K562 (cell line): ENCODE measurements around the gene ZNRF1. TPM values are rescaled to one million over a fixed set of nuclear protein-coding genes. Genes with fewer than 3 reads are reported as not detected.

Source experiments
- ATAC-seq: fragments of 200-7000 bp; cut with Tn5 transposase; 3 replicates; pipeline ENCODE4 v1.9.1; 2020; ENCODE audit warnings: moderate library complexity
- BruUV-seq: library from RNA; stranded (reverse); fragments of 400-500 nt; replicated peaks from 2 replicates; lab custom pipeline; 2021; lab: Mats Ljungman, UMichigan
- CTCF ChIA-PET: fragments of 300-600 bp; formaldehyde crosslinking; extraction: SDS; loops from one replicate; lab custom pipeline; 2021; ENCODE audit warnings: low intra/inter-chr PET ratio; lab: Yijun Ruan, JAX
- POLR2A ChIA-PET: fragments of 300-600, 350-650 bp; sonication (Branson Sonifier 250); formaldehyde crosslinking; extraction: SDS; loops from one replicate; lab custom pipeline; 2021; ENCODE audit warnings: antibody characterized with exemption, inconsistent platforms; lab: Yijun Ruan, JAX
- DNase-seq, 4 experiments: peaks; one replicate each; pipeline versions ENCODE4 v3.0.0 to v3.0.0-alpha.2; 2011 to 2018; ENCODE audit warnings: low spot score in 3 of 4, mixed read lengths in 3 of 4; ENCODE audit errors: extremely low read depth in 1 of 4
- FAIRE-seq: peaks from 2 replicates; lab custom pipeline; 2011; peaks lifted over from hg19 to GRCh38; lab: Jason Lieb, UNC
- H2AFZ ChIP-seq: 2 replicates; pipeline ENCODE4 v1.6.0; 2011; ENCODE audit warnings: low read depth, low read length, control low read depth, inconsistent platforms
- H3K27ac ChIP-seq: fragments of 200-600 bp; 3 replicates; pipeline ENCODE4 v1.8.0; 2011; ENCODE audit warnings: low read depth, mild to moderate bottlenecking, control low read depth, inconsistent platforms, low read length, moderate library complexity, mixed read lengths; ENCODE audit errors: extremely low read depth
- H3K27me3 ChIP-seq, 2 experiments: fragments of 300-600 bp in 1 of 2; 2 replicates in 1 of 2; 3 replicates in 1 of 2; pipeline versions ENCODE4 v1.6.0 to v1.8.0; 2011; ENCODE audit warnings: inconsistent platforms in 2 of 2, low read length in 2 of 2, mild to moderate bottlenecking in 1 of 2, mixed read lengths in 1 of 2, moderate library complexity in 1 of 2; ENCODE audit not compliant: control insufficient read depth in 2 of 2, insufficient read depth in 2 of 2
- H3K36me3 ChIP-seq: fragments of 300-600 bp; 3 replicates; pipeline ENCODE4 v1.8.0; 2011; ENCODE audit warnings: mild to moderate bottlenecking, low read length, inconsistent platforms; ENCODE audit not compliant: control insufficient read depth, insufficient read depth
- H3K4me1 ChIP-seq, 2 experiments: fragments of 200-600 bp in 1 of 2; replicated peaks in 1 of 2; 2 replicates in 1 of 2; 3 replicates in 1 of 2; pipeline versions ENCODE4 v1.5.1 to v1.8.0; 2011; ENCODE audit warnings: inconsistent platforms in 2 of 2, low read length in 2 of 2, mild to moderate bottlenecking in 1 of 2, mixed read lengths in 1 of 2, moderate library complexity in 1 of 2; ENCODE audit not compliant: control insufficient read depth in 2 of 2, insufficient read depth in 2 of 2
- H3K4me2 ChIP-seq: 2 replicates; pipeline ENCODE4 v1.6.1; 2011; ENCODE audit warnings: low read length, control low read depth, inconsistent platforms, mixed read lengths; ENCODE audit not compliant: insufficient read depth
- H3K4me3 ChIP-seq: fragments of 200-600 bp; sonication (generic), shearing (Covaris generic); 2 replicates; pipeline ENCODE4 v1.5.1; 2016; ENCODE audit warnings: control low read depth, inconsistent platforms
- H3K79me2 ChIP-seq: fragments of 200-600 bp; 3 replicates; pipeline ENCODE4 v1.8.0; 2011; ENCODE audit warnings: low read length, inconsistent platforms; ENCODE audit not compliant: control insufficient read depth, insufficient read depth
- H3K9ac ChIP-seq, 2 experiments: 2 replicates each; pipeline versions ENCODE4 v1.6.0 to v1.6.1; 2011; ENCODE audit warnings: low read depth in 2 of 2, low read length in 2 of 2, control low read depth in 1 of 2, inconsistent platforms in 1 of 2, mild to moderate bottlenecking in 1 of 2, mixed read lengths in 1 of 2; ENCODE audit not compliant: insufficient read depth in 1 of 2
- H3K9me1 ChIP-seq: one replicate; pipeline ENCODE4 v1.6.0; 2011; ENCODE audit warnings: inconsistent platforms, mild to moderate bottlenecking, low read length, moderate library complexity; ENCODE audit not compliant: control insufficient read depth, insufficient read depth
- H3K9me3 ChIP-seq: replicated peaks from 2 replicates; pipeline ENCODE4 v1.5.1; 2011; ENCODE audit warnings: low read depth, low read length, inconsistent platforms; ENCODE audit not compliant: control insufficient read depth, insufficient read depth
- H4K20me1 ChIP-seq: replicated peaks from 2 replicates; pipeline ENCODE4 v1.6.1; 2011; ENCODE audit warnings: low read length, inconsistent platforms, mixed read lengths; ENCODE audit not compliant: control insufficient read depth, insufficient read depth
- ATF6 ChIP-seq: sonication (generic); formaldehyde crosslinking; IDR thresholded peaks from 2 replicates; pipeline ENCODE4 v1.4.0; 2020; ENCODE audit warnings: mild to moderate bottlenecking, missing genetic modification reagents
- CXXC5 ChIP-seq: fragments of 250-450 bp; sonication (Bioruptor Pico); IDR thresholded peaks from 2 replicates; pipeline ENCODE4 v1.8.0; 2022; ENCODE audit warnings: inconsistent platforms, mild to moderate bottlenecking, moderate library complexity
- HEY1 ChIP-seq: fragments of 250-450 bp; sonication (Bioruptor Pico); IDR thresholded peaks from 2 replicates; pipeline ENCODE4 v1.5.0; 2020; ENCODE audit warnings: mild to moderate bottlenecking, moderate library complexity, borderline replicate concordance
- MLLT1 ChIP-seq, 2 experiments: fragments of 450-650 bp; IDR thresholded peaks; 2 replicates each; pipeline ENCODE4 v1.6.1; 2016
- NR3C1 ChIP-seq: sonication (generic); formaldehyde crosslinking; IDR thresholded peaks from 2 replicates; pipeline ENCODE4 v1.8.1; 2022; ENCODE audit warnings: missing genetic modification reagents
- PCBP1 ChIP-seq: fragments of 200-400 bp; formaldehyde crosslinking; IDR thresholded peaks from 2 replicates; pipeline ENCODE4 v1.6.1; 2018; ENCODE audit warnings: mild to moderate bottlenecking, low read depth, low read length; ENCODE audit not compliant: poor library complexity, severe bottlenecking
- RBM34 ChIP-seq: fragments of 200-400 bp; formaldehyde crosslinking; IDR thresholded peaks from 2 replicates; pipeline ENCODE4 v1.6.1; 2018; ENCODE audit warnings: low read length, borderline replicate concordance; ENCODE audit not compliant: insufficient read depth
- SETDB1 ChIP-seq: IDR thresholded peaks from one replicate; pipeline ENCODE4 v1.6.1; 2012; ENCODE audit warnings: low read length, control low read depth, inconsistent platforms
- SIN3A ChIP-seq, 2 experiments: fragments of 150-350 bp in 1 of 2; IDR thresholded peaks; 2 replicates each; pipeline ENCODE4 v1.6.1; 2011 to 2016; ENCODE audit warnings: borderline replicate concordance in 2 of 2, low read depth in 2 of 2, low read length in 2 of 2, mild to moderate bottlenecking in 2 of 2, moderate library complexity in 2 of 2; ENCODE audit not compliant: control insufficient read depth in 1 of 2
- ZNF146 ChIP-seq: IDR thresholded peaks from one replicate; pipeline ENCODE4 v1.6.1; 2018; ENCODE audit warnings: missing compliant biosample characterization; ENCODE audit not compliant: unreplicated experiment
- ZNF282 ChIP-seq: sonication (generic); formaldehyde crosslinking; IDR thresholded peaks from 2 replicates; pipeline ENCODE4 v1.8.1; 2023; ENCODE audit warnings: missing genetic modification reagents
- ZNF431 ChIP-seq: sonication (generic); formaldehyde crosslinking; IDR thresholded peaks from 2 replicates; pipeline ENCODE4 v1.8.0; 2022; ENCODE audit warnings: mild to moderate bottlenecking, missing genetic modification reagents
- WGBS: fragments of 100-300 bp; shearing (Covaris generic); methylation state at CpG from one replicate; pipeline ENCODE4 v1.1.6; 2016; ENCODE audit warnings: low coverage, mixed read lengths; ENCODE audit not compliant: insufficient coverage; ENCODE audit errors: missing lambda C conversion rate; 5-methylcytosine and 5-hydroxymethylcytosine counted together
- in situ Hi-C: fragments of 300-500 bp; cut with MboI; formaldehyde crosslinking; loops from 4 replicates; pipeline ENCODE4 v1.15.0; 2018; ENCODE audit warnings: inconsistent platforms, mixed read lengths
- intact Hi-C: fragments of 100-400 bp; cut with micrococcal nuclease; formaldehyde crosslinking; loops from 2 replicates; pipeline ENCODE4 v1.14.2; 2022
- polyA plus RNA-seq, 8 experiments: library from polyadenylated mRNA; depleted of rRNA in 4 of 8; stranded (reverse) in 5 of 8; unstranded in 3 of 8; fragments of >200 nt; fragmentation: Nextera tagmentation in 2 of 8; fragmentation: Illumina TruSeq in 1 of 8; extraction: Ambion mirVana in 2 of 8; extraction: Trizol in 1 of 8; gene quantifications; 2 replicates each; pipeline versions ENCODE4 v1.2.1 to v1.2.3, GENCODE V29; 2011 to 2014; ENCODE audit warnings: inconsistent platforms in 1 of 8, missing spikeins in 1 of 8
- total RNA-seq, 7 experiments: library from RNA; depleted of rRNA in 6 of 7; stranded (reverse); fragments of >200 nt in 6 of 7; fragmentation: Illumina TruSeq in 2 of 7; extraction: Trizol in 2 of 7; gene quantifications; 2 replicates each; pipeline versions ENCODE4 v1.2.1 to v1.2.3, GENCODE V29; 2011 to 2021; ENCODE audit warnings: low replicate concordance in 1 of 7

ZNRF1 gene
- total and polyA plus RNA-seq, 9 of the 15 experiments (the other 6 are each of a cell fraction or from before 2014, with no cell fraction given), result 9.5 to 37.7 (median 20.0) TPM

- 70% methylated on average over 4 of the region's 4 CpGs for WGBS
- Histone ChIP-seq H3K4me2 (no peak overlapping the region), H3K4me3 (no peak overlapping the region), H3K79me2 (no peaks in the 10 kb centered on the region), H3K27me3 (no peaks in the 10 kb centered on the region), H3K4me1 (no peaks in the 10 kb centered on the region), H3K9ac (no peak overlapping the region), H3K9me1 (no peaks in the 10 kb centered on the region), H3K27ac (no peak overlapping the region), H2AFZ (no peak overlapping the region), H4K20me1 (no peaks in the 10 kb centered on the region), H3K36me3 (peaks cover 72% of the 10 kb centered on the region), H3K9me3 (no peaks in the 10 kb centered on the region)
- ChIA-PET POLR2A (interaction anchor here (0.7 to 2.1 kb wide), 3 partner anchors 9 to 37 kb away, joined by 3 to 8 read pairs (median 3); no protein-coding TSS in a partner anchor), CTCF (no interaction called here)
- BruUV-seq, result no TSS peak
- intact Hi-C loops, result no loop called here
- ATAC-seq (no peak), FAIRE-seq (peak; percentile 35), DNase-seq (no peak)
- no peak for TF ChIP-seq ATF6 (CRISPR knock-in tag)
- TF ChIP-seq, all 486 proteins: peak for 0
- in situ Hi-C loops, result no loop called here
These were observed 47.1 kb upstream of the ZNRF1 start for GRCh38 chr16:74951681-74952080.

GRCh38 chr16:74954763-74955162 is 44.1 kb upstream of the ZNRF1 start:
- Histone ChIP-seq H2AFZ (no peak overlapping the region), H3K27ac (no peak overlapping the region), H3K4me3 (no peak overlapping the region), H3K4me1 (no peaks in the 10 kb centered on the region), H3K9me1 (no peaks in the 10 kb centered on the region), H3K79me2 (no peaks in the 10 kb centered on the region), H3K4me2 (no peak overlapping the region), H3K27me3 (no peaks in the 10 kb centered on the region), H3K9me3 (no peaks in the 10 kb centered on the region), H3K9ac (no peak overlapping the region), H3K36me3 (peaks cover 66% of the 10 kb centered on the region), H4K20me1 (no peaks in the 10 kb centered on the region)
- in situ Hi-C loops, result no loop called here
- POLR2A ChIA-PET, result no interaction called here
- ATAC-seq (no peak), DNase-seq (no peak), FAIRE-seq (no peak)
- no TSS peak for BruUV-seq
- CTCF ChIA-PET, result no interaction called here
- WGBS, result 92% methylated on average over 4 of the region's 4 CpGs
- intact Hi-C loops, result no loop called here
- TF ChIP-seq HEY1 (CRISPR knock-in tag) (no peak), CXXC5 (CRISPR knock-in tag) (no peak), ZNF282 (CRISPR knock-in tag) (no peak), PCBP1 (no peak), RBM34 (no peak), SETDB1 (no peak), SIN3A (IDR thresholded peaks at IDR 0.05; ENCODE audit: borderline replicate concordance in 2 of 2, control insufficient read depth in 1 of 2, low read depth in 2 of 2, low read length in 2 of 2) (no peak), ZNF431 (CRISPR knock-in tag) (no peak), MLLT1 (IDR thresholded peaks at IDR 0.05) (no peak), NR3C1 (CRISPR knock-in tag) (no peak), ZNF146 (no peak)
